SK-N-MC (cell line): ENCODE measurements around the gene YES1.
"Not testable (repeated sequence)": the region's sequence is repeated elsewhere in the genome, so short reads cannot be mapped to it uniquely, and the experiment has no call there.

Experiments used
- DNase-seq: peaks from one replicate; pipeline ENCODE4 v3.0.0-alpha.2; 2011; ENCODE audit warnings: low read depth, low spot score
- H3K27ac ChIP-seq: fragments of 200-600 bp; sonication (generic); 2 replicates; pipeline ENCODE4 v1.5.1; 2016; ENCODE audit warnings: mixed run types
- H3K36me3 ChIP-seq: fragments of 200-600 bp; sonication (generic); 2 replicates; pipeline ENCODE4 v1.6.1; 2017; ENCODE audit warnings: antibody characterized with exemption, low read length, mixed read lengths; ENCODE audit not compliant: insufficient read depth
- H3K4me3 ChIP-seq: fragments of 200-600 bp; sonication (generic); 2 replicates; pipeline ENCODE4 v1.5.1; 2016
- H3K9ac ChIP-seq: fragments of 200-600 bp; sonication (generic); 2 replicates; pipeline ENCODE4 v1.8.0; 2017; ENCODE audit warnings: mixed run types, mixed read lengths; ENCODE audit not compliant: insufficient read length
- H3K9me3 ChIP-seq: fragments of 200-600 bp; sonication (generic); 2 replicates; pipeline ENCODE4 v1.6.1; 2017; ENCODE audit warnings: low read depth, mild to moderate bottlenecking, antibody characterized with exemption, low read length, moderate library complexity, mixed read lengths
- EZH2 ChIP-seq: fragments of 200-600 bp; sonication (generic); IDR thresholded peaks from one replicate; pipeline ENCODE4 v1.6.1; 2017; ENCODE audit warnings: antibody characterized with exemption
- FOXP2 ChIP-seq: optimal IDR thresholded peaks from 2 replicates; pipeline ENCODE3; 2011; ENCODE audit warnings: mild to moderate bottlenecking, moderate library complexity; ENCODE audit not compliant: insufficient read depth; ENCODE audit errors: extremely low read length, control extremely low read depth
- POLR2AphosphoS5 ChIP-seq: IDR thresholded peaks from 2 replicates; pipeline ENCODE4 v1.6.1; 2012; ENCODE audit warnings: mild to moderate bottlenecking, low read depth, low read length, borderline replicate concordance

The YES1 gene

GRCh38 chr18:741931-742512 is 70.0 kb downstream of the YES1 start:
- H3K9me3 ChIP-seq: no peaks in the 10 kb centered on the region
- TF ChIP-seq EZH2: no peak
- no peak for TF ChIP-seq FOXP2
- TF ChIP-seq POLR2AphosphoS5: no peak
- no peak overlapping the region for H3K4me3 ChIP-seq
- DNase-seq: peak; percentile 20
- no peak overlapping the region for H3K9ac ChIP-seq
- no peak overlapping the region for H3K27ac ChIP-seq
- peaks cover 13% of the 10 kb centered on the region for H3K36me3 ChIP-seq

GRCh38 chr18:732371-732770 is 79.7 kb downstream of the YES1 start:
- H3K4me3 ChIP-seq: no peak overlapping the region
- TF ChIP-seq EZH2: no peak
- no peak for TF ChIP-seq FOXP2
- no peak for TF ChIP-seq POLR2AphosphoS5
- peaks cover 12% of the 10 kb centered on the region; the same call in 1 of the 2 replicates for H3K36me3 ChIP-seq

GRCh38 chr18:731185-731584 is 80.9 kb downstream of the YES1 start:
- TF ChIP-seq POLR2AphosphoS5 (no peak), FOXP2 (no peak), EZH2 (no peak)
- no peak overlapping the region for H3K9ac ChIP-seq
- no peak for DNase-seq
- H3K4me3 ChIP-seq: no peak overlapping the region
- H3K27ac ChIP-seq: no peak overlapping the region
- H3K36me3 ChIP-seq: peaks cover 9% of the 10 kb centered on the region; the same call in 1 of the 2 replicates
- no peaks in the 10 kb centered on the region for H3K9me3 ChIP-seq

More at GRCh38 chr18:732371-732770, 79.7 kb downstream of the YES1 start:
- DNase-seq: no peak
- Histone ChIP-seq H3K27ac (no peak overlapping the region), H3K9me3 (no peaks in the 10 kb centered on the region), H3K9ac (no peak overlapping the region)

GRCh38 chr18:730692-731091 is 81.3 kb downstream of the YES1 start:
- no peak for TF ChIP-seq FOXP2
- no peak for TF ChIP-seq EZH2
- no peak for TF ChIP-seq POLR2AphosphoS5

GRCh38 chr18:730120-730519 is 81.9 kb downstream of the YES1 start:
- not testable (repeated sequence) for H3K36me3 ChIP-seq, H3K9ac ChIP-seq, H3K27ac ChIP-seq, H3K4me3 ChIP-seq, DNase-seq, H3K9me3 ChIP-seq

More at GRCh38 chr18:730692-731091, 81.3 kb downstream of the YES1 start:
- Histone ChIP-seq H3K4me3 (no peak overlapping the region), H3K9me3 (no peaks in the 10 kb centered on the region), H3K27ac (no peak overlapping the region), H3K9ac (no peak overlapping the region), H3K36me3 (peaks cover 4% of the 10 kb centered on the region; the same call in 1 of the 2 replicates)
- DNase-seq: no peak

- Histone ChIP-seq H3K9ac (no peak overlapping the region), H3K27ac (no peak overlapping the region), H3K36me3 (no peaks in the 10 kb centered on the region), H3K9me3 (no peaks in the 10 kb centered on the region), H3K4me3 (no peak overlapping the region)
- no peak for DNase-seq
- no peak for TF ChIP-seq POLR2AphosphoS5
- TF ChIP-seq EZH2: no peak
- TF ChIP-seq FOXP2: no peak
Measured at GRCh38 chr18:725646-726045, 86.4 kb downstream of the YES1 start.

- Histone ChIP-seq H3K36me3 (no peaks in the 10 kb centered on the region), H3K9ac (no peak overlapping the region), H3K4me3 (peak overlapping the region; percentile 67), H3K27ac (peak overlapping the region; percentile 87), H3K9me3 (no peaks in the 10 kb centered on the region)
- TF ChIP-seq FOXP2 (no peak), POLR2AphosphoS5 (no peak), EZH2 (no peak)
- DNase-seq: peak; percentile 80
Measured at GRCh38 chr18:723541-724080, 88.4 kb downstream of the YES1 start.

GRCh38 chr18:717003-717402 is 95.0 kb downstream of the YES1 start:
- TF ChIP-seq POLR2AphosphoS5 (no peak), EZH2 (no peak), FOXP2 (no peak)
- Histone ChIP-seq H3K27ac (no peak overlapping the region), H3K9ac (no peak overlapping the region), H3K4me3 (no peak overlapping the region), H3K9me3 (no peaks in the 10 kb centered on the region), H3K36me3 (no peaks in the 10 kb centered on the region)
- no peak for DNase-seq

- no peaks in the 10 kb centered on the region for H3K36me3 ChIP-seq
- TF ChIP-seq EZH2 (no peak), FOXP2 (no peak), POLR2AphosphoS5 (no peak; the same call in 1 of the 2 replicates)
- DNase-seq: peak; percentile 79
- H3K9ac ChIP-seq: no peak overlapping the region
- no peaks in the 10 kb centered on the region for H3K9me3 ChIP-seq
- H3K4me3 ChIP-seq: no peak overlapping the region
- no peak overlapping the region for H3K27ac ChIP-seq
Measured at GRCh38 chr18:715626-716025, 96.4 kb downstream of the YES1 start.
